ENCODE results near the gene SNAI3.

DNA sequence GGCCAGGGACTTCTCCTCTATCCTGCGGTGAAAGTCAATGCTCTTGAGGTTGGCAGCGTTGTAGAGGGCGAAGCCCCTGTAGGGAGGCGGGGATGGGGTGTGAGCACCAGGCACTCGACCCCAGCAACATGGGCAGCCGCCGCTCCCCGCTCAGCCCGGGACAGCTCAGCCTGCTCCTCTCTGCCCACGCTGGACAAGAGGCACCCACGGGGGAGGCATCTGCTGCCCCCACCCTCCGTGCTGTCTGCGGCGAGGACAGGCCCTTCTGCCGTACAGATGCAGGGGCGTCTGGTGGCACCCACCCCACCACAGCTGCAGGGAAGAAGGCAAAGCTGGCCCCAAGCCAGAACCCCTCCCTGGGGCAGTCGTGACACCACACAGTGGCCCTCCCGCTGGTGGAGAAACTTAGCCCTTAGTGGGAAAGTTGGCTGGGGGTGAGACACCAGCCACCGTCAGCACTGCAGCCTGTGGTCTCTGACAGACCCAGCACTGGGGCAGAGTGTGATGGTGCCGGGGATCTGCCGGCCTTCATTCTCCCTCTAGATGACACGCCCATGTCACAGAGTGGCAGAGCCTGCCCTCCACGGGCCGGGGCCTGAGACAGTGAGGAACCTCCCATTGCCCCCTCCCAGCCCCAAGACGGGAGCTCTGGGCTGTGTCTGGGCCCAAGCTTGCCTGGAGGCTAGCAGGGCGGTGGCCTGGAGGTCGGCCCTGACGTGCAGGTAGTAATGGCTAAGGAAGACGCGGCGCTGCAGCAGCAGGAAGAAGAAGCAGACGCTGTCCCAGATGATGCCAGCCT, 39.5 kb upstream of the SNAI3 start:
- TF ChIP-seq, protein P1, sequence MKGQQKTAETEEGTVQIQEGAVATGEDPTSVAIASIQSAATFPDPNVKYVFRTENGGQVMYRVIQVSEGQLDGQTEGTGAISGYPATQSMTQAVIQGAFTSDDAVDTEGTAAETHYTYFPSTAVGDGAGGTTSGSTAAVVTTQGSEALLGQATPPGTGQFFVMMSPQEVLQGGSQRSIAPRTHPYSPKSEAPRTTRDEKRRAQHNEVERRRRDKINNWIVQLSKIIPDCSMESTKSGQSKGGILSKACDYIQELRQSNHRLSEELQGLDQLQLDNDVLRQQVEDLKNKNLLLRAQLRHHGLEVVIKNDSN (CRISPR knock-in tag; IDR thresholded peaks at IDR 0.05) = no peak
- TF ChIP-seq MYBL2 (CRISPR knock-in tag; IDR thresholded peaks at IDR 0.05) = no peak
- TF ChIP-seq TEAD4 (CRISPR knock-in tag; IDR thresholded peaks at IDR 0.05) = no peak
- TF ChIP-seq, protein P2, sequence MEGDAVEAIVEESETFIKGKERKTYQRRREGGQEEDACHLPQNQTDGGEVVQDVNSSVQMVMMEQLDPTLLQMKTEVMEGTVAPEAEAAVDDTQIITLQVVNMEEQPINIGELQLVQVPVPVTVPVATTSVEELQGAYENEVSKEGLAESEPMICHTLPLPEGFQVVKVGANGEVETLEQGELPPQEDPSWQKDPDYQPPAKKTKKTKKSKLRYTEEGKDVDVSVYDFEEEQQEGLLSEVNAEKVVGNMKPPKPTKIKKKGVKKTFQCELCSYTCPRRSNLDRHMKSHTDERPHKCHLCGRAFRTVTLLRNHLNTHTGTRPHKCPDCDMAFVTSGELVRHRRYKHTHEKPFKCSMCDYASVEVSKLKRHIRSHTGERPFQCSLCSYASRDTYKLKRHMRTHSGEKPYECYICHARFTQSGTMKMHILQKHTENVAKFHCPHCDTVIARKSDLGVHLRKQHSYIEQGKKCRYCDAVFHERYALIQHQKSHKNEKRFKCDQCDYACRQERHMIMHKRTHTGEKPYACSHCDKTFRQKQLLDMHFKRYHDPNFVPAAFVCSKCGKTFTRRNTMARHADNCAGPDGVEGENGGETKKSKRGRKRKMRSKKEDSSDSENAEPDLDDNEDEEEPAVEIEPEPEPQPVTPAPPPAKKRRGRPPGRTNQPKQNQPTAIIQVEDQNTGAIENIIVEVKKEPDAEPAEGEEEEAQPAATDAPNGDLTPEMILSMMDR (IDR thresholded peaks at IDR 0.05) = no peak
- TF ChIP-seq ZNF232 (CRISPR knock-in tag; IDR thresholded peaks at IDR 0.05) = no peak
- TF ChIP-seq FOXK1 (CRISPR knock-in tag; IDR thresholded peaks at IDR 0.05) = no peak
- TF ChIP-seq FOXP1 (CRISPR knock-in tag; IDR thresholded peaks at IDR 0.05; ENCODE audit: borderline replicate concordance) = no peak
- TF ChIP-seq SP1 (CRISPR knock-in tag; conservative IDR thresholded peaks at IDR 0.05) = no peak
- no peak for TF ChIP-seq CREB1 (CRISPR knock-in tag; IDR thresholded peaks at IDR 0.05)
- TF ChIP-seq GTF2I (CRISPR knock-in tag; conservative IDR thresholded peaks at IDR 0.05) = no peak
- no peak for TF ChIP-seq CBFB (CRISPR knock-in tag; IDR thresholded peaks at IDR 0.05; ENCODE audit: low read depth)
- TF ChIP-seq, protein P3, sequence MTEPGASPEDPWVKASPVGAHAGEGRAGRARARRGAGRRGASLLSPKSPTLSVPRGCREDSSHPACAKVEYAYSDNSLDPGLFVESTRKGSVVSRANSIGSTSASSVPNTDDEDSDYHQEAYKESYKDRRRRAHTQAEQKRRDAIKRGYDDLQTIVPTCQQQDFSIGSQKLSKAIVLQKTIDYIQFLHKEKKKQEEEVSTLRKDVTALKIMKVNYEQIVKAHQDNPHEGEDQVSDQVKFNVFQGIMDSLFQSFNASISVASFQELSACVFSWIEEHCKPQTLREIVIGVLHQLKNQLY (CRISPR knock-in tag; IDR thresholded peaks at IDR 0.05) = no peak
- TF ChIP-seq CREM (CRISPR knock-in tag; IDR thresholded peaks at IDR 0.05) = no peak
- TF ChIP-seq, protein P4, sequence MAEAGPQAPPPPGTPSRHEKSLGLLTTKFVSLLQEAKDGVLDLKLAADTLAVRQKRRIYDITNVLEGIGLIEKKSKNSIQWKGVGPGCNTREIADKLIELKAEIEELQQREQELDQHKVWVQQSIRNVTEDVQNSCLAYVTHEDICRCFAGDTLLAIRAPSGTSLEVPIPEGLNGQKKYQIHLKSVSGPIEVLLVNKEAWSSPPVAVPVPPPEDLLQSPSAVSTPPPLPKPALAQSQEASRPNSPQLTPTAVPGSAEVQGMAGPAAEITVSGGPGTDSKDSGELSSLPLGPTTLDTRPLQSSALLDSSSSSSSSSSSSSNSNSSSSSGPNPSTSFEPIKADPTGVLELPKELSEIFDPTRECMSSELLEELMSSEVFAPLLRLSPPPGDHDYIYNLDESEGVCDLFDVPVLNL (CRISPR knock-in tag; IDR thresholded peaks at IDR 0.05; ENCODE audit: borderline replicate concordance, low read depth) = no peak
